Measurements from ENCODE around the gene CHMP2A.
"Not testable (repeated sequence)": the region's sequence is repeated elsewhere in the genome, so short reads cannot be mapped to it uniquely, and the experiment has no call there.

CHMP2A gene

DNA sequence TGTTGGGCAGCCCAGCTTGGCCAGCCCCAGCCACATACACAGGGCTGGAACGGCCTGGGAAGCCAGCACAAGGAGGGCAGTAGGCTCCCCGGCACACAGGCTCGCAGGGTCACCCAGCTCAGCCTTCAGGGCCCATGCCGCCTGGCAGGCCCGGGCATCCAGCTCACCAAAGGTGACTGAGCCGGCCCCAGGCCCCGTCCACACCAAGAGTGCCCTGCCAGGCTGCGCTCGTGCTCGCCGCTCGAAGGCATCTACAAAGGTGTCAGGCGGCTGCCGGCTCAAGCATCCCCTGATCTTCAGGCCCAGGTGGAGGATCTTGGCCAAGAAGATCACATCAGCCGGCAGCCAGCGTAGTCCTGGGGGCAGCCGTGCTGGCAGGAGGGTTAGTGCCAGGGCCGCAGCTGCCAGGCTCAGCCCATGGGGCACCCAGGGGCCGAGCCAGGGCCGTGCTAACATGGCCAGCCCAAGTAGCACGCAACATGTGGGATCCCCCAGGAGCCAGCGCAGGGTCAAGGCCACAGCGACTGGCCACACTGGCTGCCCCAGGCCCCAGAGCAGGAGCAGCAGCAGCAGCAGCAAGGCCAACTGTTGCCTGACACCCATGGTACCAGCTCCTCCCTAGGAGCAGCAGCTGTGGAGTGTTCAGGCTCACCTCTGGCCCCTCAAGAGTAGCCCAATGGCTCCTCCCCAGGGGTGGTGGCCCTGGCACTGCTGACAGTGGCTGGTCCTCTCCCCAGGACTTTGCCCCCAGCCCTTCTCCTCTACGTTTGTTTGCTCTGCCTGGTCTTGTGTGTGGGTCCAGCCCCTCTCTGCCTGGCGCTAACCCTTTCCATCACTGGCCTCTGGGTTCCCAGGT is 43.3 kb downstream of the CHMP2A start, which contains the start of gene SLC27A5:
TSS of gene SLC27A5 (minus strand) at position 640 of the 856 bp plus-strand sequence. CDS start at position 603, 37 bp downstream.
- no peak for DNase-seq (ENCODE audit: low read depth)

DNA sequence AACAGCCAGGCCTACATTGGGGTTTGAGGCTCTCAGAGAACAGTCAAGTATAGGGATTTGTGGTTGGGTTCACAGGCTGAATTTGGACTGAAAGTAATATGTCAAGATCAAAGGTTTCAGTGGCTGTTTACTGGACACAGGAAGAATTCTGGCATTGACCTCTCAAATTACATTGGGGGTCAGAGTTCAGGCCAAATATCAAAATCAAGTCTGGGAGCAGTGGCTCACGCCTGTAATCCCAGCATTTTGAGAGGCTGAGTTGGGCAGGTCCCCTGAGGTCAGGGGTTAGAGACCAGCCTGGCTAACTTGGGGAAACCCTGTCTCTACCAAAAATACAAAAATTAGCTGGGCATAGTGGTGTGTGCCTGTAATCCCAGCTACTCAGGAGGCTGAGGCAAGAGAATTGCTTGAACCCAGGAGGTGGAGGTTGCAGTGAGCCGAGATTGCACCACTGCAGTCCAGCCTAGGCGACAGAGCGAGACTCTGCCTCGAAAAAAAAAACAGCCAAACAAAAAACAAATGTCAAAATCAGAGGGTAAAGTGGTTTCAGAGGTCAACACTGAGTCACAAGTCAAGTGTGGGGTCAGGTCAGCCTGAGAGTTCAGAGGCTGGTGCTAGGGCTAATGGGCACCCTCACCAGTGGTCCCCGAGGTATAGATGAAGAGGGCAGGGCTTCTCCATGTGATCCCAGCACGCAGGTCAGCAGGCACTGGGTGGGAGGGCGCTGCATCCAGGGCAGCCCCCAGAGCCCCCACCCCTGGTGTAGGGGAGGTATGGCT is 44.6 kb downstream of the CHMP2A start:
- DNase-seq (ENCODE audit: low read depth), result no peak

GRCh38 chr19:58509731-58510083 is 45.2 kb downstream of the CHMP2A start:
- no peak for DNase-seq (ENCODE audit: low read depth)

- not testable (repeated sequence) for DNase-seq (ENCODE audit: low read depth)
Observed at GRCh38 chr19:58507602-58508223, 47.2 kb downstream of the CHMP2A start.

Measured in stimulated activated CD8-positive, alpha-beta memory T cell treated with anti-CD3 and anti-CD28 coated beads, Interleukin-15, amount 100 ng/mL, for 24 hours (primary cell).